Suppressor macrophage treated with lipopolysaccharide for 4 hours (primary cell): ENCODE measurements around the gene FRAT2.
A peak's percentile ranks its signal among the peaks of the same experiment; 100 is the strongest.
"Not testable (repeated sequence)": the region's sequence is repeated elsewhere in the genome, so short reads cannot be mapped to it uniquely, and the experiment has no call there.

Experiments used
- DNase-seq: peaks from one replicate; pipeline ENCODE4 v3.0.0-alpha.2; 2020

FRAT2 gene

DNA sequence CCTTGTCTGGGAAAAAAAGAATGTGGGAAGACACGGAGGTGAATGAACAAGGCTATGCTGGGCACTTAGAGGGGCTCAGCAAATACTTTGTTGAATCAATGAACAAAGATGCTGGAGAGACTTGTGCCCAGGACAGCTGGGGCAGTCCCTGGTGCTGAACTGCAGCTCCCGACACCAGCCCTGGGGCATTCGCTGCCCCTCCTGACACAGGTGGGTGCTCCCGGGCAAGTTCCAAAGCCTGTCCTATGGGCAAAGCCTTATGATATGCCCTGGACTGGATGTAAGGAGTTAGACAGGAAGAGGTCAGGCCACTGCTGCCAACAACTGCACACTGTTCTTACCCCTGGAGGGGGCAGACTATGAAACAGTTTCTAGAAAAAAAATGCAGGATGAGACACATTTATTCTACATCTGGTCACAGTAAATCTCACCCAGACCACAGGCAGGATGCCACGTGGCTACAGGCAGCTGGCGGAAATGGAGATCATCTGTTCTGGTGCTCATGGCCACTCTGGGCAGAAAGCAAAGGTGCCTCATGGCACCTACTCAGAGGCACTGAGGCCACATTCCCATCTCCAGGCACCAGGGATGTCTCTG is 21.9 kb upstream of the FRAT2 start:
- no peak for DNase-seq

DNA sequence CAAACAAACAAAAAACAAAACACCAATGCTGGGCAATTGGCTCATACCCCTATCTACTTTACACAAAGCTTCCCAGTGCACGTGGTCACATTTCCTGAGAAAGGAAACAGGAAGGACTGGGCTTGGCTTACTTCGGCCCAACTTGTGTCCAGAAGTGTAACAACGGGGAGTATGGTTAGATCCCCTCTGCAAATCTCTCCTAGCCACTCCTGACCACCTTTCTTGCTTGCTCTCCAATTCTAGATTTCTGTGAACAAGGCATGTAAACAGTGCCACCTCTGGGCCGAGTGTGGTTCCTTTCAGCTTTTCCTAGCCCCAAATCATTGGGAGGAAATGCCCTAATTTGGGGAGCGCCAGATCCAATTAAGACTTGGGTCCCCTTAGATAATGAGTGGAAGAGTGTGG is 21.0 kb upstream of the FRAT2 start:
- DNase-seq, result peak; percentile 51

DNA sequence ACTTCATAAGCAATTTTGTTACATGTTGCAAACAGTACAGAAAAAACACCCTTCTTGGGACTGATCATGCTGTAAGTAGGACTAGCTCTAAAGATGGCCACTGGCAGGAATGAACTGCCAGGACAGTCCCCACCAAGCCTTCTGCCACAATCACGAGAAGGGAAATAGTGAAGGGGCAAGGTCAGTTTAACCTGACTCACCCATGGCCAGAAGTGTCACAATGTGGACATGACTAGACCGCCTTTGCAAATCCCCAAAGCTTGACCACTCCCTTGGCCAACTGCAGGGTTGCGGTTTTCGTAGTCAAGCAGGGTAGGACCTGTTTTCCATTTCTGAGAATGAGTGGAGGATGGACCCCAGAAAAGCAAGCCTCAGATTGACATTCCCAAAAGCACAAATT is 19.4 kb upstream of the FRAT2 start:
- DNase-seq, result peak; percentile 94

- DNase-seq, result no peak
Observed at GRCh38 chr10:97349752-97350513, 15.4 kb upstream of the FRAT2 start.

DNA sequence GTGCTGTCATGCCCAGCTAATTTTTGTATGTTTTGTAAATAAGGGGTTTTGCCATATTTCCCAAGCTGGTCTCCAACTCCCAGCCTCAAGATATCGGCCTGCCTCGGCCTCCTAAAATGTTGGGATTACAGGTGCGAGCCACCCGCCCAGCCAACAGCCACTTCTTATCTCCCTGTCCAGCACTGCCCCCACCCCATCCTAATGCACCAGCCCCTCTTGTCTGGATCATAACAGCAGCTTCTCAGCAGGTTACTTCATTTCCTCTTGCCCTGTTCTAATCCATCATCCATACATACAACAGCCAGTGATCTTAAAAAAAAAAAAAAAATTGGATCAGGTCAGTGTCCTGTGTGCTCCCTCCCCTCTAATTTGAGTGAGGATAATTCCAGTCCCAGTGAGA is 12.8 kb upstream of the FRAT2 start:
- DNase-seq, result no peak

DNA sequence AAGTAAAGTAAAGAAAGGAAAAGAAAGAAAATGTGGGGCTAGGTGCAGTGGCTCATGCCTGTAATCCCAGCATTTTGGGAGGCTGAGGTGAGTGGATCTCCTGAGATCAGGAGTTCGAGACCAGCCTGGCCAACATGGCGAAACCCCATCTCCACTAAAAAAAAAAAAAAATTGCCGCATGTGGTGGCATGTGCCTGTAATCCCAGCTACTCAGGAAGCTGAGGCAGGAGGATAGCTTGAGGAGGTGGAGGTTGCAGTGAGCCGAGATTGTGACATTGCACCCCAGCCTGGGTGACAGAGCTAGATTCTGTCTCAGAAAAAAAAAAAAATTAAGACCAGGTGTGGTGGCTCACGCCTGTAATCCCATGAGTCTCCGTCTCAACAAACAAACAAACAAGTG is 9.1 kb upstream of the FRAT2 start:
- not testable (repeated sequence) for DNase-seq

- no peak for DNase-seq
Observed at GRCh38 chr10:97341416-97341815, 6.9 kb upstream of the FRAT2 start.

DNA sequence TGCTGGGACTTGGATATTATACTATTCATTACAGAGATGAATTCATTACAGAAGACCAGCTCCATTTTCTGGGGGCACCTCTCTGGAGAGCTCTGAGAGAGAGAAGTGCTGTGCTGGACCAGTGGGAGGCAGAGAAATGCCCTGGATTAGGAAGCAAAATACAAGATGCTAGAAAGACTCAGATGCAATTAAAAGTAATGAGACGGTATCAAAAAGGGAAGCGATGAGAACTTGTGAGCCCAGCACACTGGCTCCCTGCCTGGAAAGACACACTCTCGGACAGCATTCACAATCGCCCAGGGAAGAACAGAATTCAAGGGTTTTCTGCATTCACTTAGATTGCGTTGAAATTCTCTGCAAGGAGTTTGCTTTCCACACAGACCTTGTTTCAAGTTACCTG is 3.5 kb upstream of the FRAT2 start:
- no peak for DNase-seq

DNA sequence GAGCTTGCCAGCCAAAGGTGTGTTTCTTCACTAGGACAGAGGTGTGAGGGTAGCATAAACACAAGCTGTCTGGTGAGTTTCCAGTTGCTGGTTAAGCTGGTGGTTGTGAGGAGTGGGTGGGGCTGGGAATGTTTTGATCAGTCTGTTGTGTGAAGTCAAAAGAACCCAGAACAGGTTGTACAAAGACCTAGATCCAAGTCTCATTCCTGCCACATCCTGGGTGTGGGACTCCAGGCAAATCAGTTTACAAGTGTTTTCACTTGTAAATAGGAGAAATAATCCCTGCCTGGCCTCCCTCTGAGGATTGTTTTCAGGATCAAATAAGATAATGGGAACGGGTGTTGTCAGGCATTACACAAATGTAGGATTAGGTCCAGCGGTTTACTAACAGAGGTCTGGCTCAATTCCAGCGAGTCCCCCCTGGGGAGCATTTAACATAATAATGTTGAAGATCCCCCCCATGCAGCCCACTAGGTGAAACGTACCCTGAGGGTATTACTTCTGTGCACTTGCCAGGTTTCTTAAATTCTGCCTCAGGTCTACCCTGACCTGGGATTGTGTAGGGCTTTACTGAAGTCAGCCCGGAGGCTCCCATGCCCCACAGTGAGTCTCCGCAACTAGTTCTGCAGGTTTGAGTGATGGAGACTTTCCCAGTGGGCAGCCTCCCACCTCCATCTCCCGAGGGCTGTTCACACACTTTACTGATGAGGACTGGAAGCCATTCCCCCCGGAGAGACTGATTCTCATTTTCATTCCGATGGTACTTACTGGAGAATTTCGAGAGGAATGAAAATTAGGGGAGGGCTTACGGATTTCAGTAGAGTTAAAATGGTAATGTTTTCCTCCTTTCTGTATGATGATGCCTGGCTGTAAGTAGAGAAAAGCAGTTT is 2.7 kb upstream of the FRAT2 start:
- DNase-seq, result no peak

- DNase-seq, result no peak
Observed at GRCh38 chr10:97336446-97336845, 1.9 kb upstream of the FRAT2 start.

DNA sequence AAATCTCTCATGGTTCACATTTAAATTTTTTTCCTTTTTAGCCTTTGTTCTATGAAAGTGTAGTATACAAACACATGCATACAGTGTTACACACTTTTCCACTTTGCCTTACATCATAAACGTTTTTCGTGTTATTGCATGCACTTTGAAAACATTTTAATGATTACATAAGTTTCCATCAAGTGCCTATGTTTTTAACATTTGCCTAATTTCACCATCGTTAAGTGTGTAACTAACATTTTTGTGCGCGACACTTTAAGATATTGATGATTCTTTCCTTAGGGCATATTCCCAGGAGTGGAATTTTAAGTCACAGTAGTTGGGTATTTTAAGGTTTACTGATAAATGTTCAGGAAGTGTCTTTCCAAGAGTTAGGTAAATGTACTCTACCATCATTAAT is 1.5 kb upstream of the FRAT2 start:
- no peak for DNase-seq

- no peak for DNase-seq
Observed at GRCh38 chr10:97335188-97335619, 675 bp upstream of the FRAT2 start.

DNA sequence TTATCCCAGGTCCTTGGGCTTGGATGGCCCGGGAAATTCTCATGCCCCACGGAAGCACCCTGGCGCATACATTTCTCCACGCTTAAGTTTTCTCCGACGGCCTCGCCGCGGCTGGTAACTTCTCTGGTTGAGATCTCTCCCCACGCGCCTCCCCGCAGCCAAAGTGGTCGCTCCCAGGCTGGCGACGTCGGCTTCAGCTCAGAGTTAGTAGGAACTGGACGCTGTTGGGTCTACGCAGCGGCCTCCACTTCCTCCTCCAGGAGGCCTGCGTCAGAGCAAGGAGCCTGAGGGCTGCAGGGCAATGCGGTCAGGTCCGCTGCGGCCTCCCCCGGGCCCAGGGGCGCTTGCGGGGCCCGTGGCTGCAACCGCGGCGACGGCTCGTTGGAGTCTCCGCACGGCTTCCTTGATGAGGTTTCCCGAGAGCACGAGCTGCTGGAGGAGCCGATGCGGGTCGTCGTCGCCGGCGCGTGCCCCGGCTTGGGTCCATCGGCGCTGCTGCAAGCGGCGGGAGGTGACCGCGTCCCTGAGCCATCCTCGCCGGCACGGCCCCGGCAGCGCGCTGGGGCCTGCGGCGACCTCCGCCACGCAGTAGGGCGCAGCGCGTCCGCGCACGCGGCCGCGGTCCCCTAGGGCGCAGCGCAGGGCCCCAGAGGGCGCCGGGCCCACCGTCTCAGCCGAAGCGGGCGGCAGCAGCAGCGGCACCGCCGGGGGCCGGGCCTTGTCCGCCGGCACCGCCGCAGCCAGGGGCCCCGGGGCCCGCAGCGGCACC is 744 bp downstream of the FRAT2 start:
- peak; percentile 85 for DNase-seq

- DNase-seq, result no peak
Observed at GRCh38 chr10:97333351-97333600, 1.3 kb downstream of the FRAT2 start.

- peak; percentile 81 for DNase-seq
Observed at GRCh38 chr10:97332591-97333350, 1.8 kb downstream of the FRAT2 start.

- no peak for DNase-seq
Observed at GRCh38 chr10:97331153-97331703, 3.3 kb downstream of the FRAT2 start.

DNA sequence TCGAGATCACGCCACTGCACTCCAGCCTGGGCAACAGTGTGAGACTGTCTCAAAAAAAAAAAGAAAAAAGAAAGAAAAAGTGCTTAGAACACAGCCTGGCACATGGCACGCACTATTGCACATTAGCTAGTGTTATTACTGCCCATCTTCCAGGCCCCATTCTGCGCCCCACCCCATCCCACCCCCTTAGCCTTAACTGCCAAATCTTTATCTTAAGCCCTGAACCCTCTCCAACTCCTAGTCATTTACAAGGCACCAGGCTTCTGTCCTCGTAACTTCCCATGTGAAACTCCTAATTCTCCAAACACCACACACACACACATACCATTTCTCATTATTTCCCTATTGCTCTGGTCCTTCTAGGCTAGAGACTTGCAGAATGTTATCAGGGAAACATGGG is 4.8 kb downstream of the FRAT2 start:
- DNase-seq, result peak; percentile 27

DNA sequence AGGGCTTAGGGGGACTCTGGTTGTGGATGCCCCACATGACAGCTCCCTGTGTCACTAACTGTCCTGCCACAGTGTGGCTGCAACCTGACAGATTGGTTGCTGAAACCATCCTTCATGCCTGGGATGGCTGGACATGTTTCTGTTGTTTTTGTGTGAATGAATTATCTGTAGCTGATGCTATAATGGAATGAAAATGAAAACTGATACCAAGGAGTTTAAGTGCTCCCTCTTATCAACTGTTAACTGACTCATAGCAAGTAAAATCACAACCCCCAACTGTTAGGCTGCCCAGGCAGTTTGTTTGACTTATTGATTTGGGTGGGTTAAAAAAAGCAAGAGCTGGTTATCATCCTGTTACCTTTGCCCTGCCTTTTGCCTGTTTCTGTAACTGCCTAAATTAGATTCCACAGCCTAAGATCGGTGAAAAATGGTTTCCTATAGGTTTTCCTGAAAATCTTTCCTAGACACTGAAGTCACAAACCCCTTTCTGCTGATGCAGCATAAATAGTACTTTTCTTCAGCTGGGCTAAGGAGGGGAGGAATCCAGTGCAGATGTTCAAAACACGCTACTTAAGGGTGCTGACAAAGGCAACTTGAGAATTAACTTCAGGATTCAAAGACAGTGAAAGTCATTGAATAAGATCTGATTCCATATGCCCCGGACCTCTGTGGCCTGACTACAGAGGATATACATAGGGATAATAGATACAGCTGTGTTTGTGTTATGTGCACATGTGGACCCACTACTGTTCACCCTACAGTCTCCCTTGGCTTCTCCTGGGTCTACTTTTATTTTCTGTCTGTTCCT is 5.7 kb downstream of the FRAT2 start:
- DNase-seq, result no peak

- no peak for DNase-seq
Observed at GRCh38 chr10:97327348-97328294, 6.9 kb downstream of the FRAT2 start.

DNA sequence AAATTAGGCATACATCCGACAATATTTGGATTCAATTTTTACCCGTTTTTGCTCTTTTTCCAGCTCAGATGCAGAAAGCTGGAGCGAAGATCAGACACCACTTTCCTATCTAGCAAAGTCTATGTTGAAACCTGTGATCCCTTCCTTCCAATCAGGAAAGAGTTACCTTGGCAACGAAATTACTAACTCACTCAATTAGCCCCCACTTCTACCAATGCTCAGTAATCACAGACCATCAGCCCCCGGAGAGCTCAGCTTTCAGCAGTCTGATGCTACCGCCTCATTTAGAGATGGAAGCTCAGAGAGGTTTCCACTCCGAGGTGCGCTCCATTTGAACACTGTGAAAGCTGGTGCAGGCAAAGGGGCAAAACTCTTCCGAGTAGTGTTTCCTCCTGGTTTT is 8.8 kb downstream of the FRAT2 start:
- DNase-seq, result no peak
